Dendritic cell treated with granulocyte-macrophage colony-stimulating factor and Interleukin-4, amounts not matched to agents 40 ng/mL and 50 ng/mL, for 4 days (primary cell): ENCODE data around the gene HNF4A.
"Not testable (repeated sequence)": the region's sequence is repeated elsewhere in the genome, so short reads cannot be mapped to it uniquely, and the experiment has no call there.

ENCODE experiments used
- H3K27ac Mint-ChIP-seq: one replicate; pipeline ENCODE4 v1.8.0; 2022; ENCODE audit warnings: mild to moderate bottlenecking, mixed read lengths
- H3K27me3 Mint-ChIP-seq: one replicate; pipeline ENCODE4 v1.8.0; 2022; ENCODE audit warnings: mild to moderate bottlenecking, mixed read lengths
- H3K36me3 Mint-ChIP-seq: one replicate; pipeline ENCODE4 v1.8.0; 2022; ENCODE audit warnings: low read depth, mixed read lengths
- H3K4me1 Mint-ChIP-seq: one replicate; pipeline ENCODE4 v1.8.0; 2022; ENCODE audit warnings: low read depth, mixed read lengths
- H3K4me3 Mint-ChIP-seq: one replicate; pipeline ENCODE4 v1.8.0; 2022; ENCODE audit warnings: mild to moderate bottlenecking, moderate library complexity, mixed read lengths
- H3K9me3 Mint-ChIP-seq: one replicate; pipeline ENCODE4 v1.8.0; 2022; ENCODE audit warnings: mixed read lengths
- intact Hi-C: fragments of 100-400 bp; cut with micrococcal nuclease; formaldehyde crosslinking; loops from one replicate; pipeline ENCODE4 v1.15.0; 2022

HNF4A gene

GRCh38 chr20:44334709-44335108 is 20.8 kb upstream of the HNF4A start:
- intact Hi-C loops, result no loop called here
- H3K4me3 Mint-ChIP-seq, result no peak overlapping the region
- H3K4me1 Mint-ChIP-seq, result no peaks in the 10 kb centered on the region
- H3K36me3 Mint-ChIP-seq, result no peaks in the 10 kb centered on the region
- peaks cover 10% of the 10 kb centered on the region for H3K27me3 Mint-ChIP-seq
- no peaks in the 10 kb centered on the region for H3K9me3 Mint-ChIP-seq
- no peak overlapping the region for H3K27ac Mint-ChIP-seq

GRCh38 chr20:44335675-44336074 is 19.8 kb upstream of the HNF4A start:
- no peaks in the 10 kb centered on the region for H3K4me1 Mint-ChIP-seq
- H3K27me3 Mint-ChIP-seq, result peaks cover 10% of the 10 kb centered on the region
- H3K4me3 Mint-ChIP-seq, result no peak overlapping the region
- intact Hi-C loops, result no loop called here
- no peak overlapping the region for H3K27ac Mint-ChIP-seq
- no peaks in the 10 kb centered on the region for H3K36me3 Mint-ChIP-seq
- no peaks in the 10 kb centered on the region for H3K9me3 Mint-ChIP-seq

DNA sequence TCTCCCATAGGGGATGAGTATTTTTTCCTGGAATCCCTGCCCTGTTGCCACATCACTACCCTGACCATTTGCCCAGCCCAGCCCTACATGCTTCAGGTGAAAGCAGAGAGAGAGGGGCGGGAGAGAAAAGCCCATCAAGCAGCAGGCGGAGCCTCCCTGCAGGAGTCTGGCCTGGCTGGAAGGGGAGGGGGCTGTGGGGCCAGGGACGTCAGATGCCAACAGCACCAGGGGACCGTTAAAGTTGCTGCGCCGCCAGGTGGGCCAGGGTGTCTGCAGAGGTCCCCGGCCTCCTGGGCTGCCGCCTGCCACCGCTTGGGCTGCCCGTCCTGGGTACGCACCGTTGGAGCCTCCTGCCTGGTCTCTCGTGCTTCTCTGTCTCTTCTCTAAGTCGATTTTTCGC is 19.4 kb upstream of the HNF4A start:
- Mint-ChIP-seq H3K27ac (no peak overlapping the region), H3K4me1 (no peaks in the 10 kb centered on the region), H3K4me3 (no peak overlapping the region), H3K27me3 (peaks cover 10% of the 10 kb centered on the region), H3K9me3 (no peaks in the 10 kb centered on the region), H3K36me3 (no peaks in the 10 kb centered on the region)
- intact Hi-C loops, result no loop called here

DNA sequence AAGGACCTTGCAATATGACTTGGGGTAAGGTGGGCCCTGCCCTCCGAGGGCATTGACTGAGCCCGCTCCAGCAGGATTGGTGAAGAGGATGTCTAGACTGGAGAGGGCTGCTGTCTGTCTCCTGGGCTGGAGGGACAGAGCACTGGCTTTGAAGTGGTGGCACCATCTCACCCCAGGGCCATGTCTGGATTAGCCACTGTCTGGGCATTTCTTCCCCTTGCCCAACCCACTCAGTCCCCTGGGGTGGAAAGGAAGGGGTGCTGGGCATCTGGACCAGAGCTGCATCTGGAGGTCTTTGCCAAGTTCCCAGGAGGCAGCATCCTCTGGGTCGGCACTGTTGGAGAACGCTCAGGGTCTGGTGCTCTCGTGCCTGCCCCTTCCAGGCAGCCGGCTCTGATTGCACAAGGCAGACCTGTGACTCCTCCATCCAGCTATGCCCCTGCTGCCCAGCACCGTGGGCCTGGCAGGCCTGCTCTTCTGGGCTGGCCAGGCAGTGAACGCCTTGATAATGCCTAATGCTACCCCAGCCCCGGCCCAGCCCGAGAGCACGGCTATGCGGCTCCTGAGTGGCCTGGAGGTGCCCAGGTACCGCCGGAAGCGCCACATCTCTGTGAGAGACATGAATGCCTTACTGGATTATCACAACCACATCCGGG is 18.6 kb upstream of the HNF4A start, which contains the start of gene R3HDML:
Gene R3HDML (plus strand): TSS at position 319 of the 656 bp plus-strand sequence. CDS start 115 bp downstream, at position 434.
- no peak within 1 kb of the TSS for H3K4me3 Mint-ChIP-seq
- H3K4me1 Mint-ChIP-seq, result no peaks in the 10 kb centered on the region
- H3K27me3 Mint-ChIP-seq, result peaks cover 10% of the 10 kb centered on the region
- intact Hi-C loops, result no loop called here
- no peak within 1 kb of the TSS for H3K27ac Mint-ChIP-seq
- no peaks in the 10 kb centered on the region for H3K9me3 Mint-ChIP-seq
- no peaks in the 10 kb centered on the region for H3K36me3 Mint-ChIP-seq

- H3K36me3 Mint-ChIP-seq, result no peaks in the 10 kb centered on the region
- no peaks in the 10 kb centered on the region for H3K9me3 Mint-ChIP-seq
- no peak overlapping the region for H3K4me3 Mint-ChIP-seq
- H3K4me1 Mint-ChIP-seq, result no peaks in the 10 kb centered on the region
- peaks cover 3% of the 10 kb centered on the region for H3K27me3 Mint-ChIP-seq
- intact Hi-C loops, result no loop called here
- no peak overlapping the region for H3K27ac Mint-ChIP-seq
Measured at GRCh38 chr20:44342248-44342647, 13.3 kb upstream of the HNF4A start.

DNA sequence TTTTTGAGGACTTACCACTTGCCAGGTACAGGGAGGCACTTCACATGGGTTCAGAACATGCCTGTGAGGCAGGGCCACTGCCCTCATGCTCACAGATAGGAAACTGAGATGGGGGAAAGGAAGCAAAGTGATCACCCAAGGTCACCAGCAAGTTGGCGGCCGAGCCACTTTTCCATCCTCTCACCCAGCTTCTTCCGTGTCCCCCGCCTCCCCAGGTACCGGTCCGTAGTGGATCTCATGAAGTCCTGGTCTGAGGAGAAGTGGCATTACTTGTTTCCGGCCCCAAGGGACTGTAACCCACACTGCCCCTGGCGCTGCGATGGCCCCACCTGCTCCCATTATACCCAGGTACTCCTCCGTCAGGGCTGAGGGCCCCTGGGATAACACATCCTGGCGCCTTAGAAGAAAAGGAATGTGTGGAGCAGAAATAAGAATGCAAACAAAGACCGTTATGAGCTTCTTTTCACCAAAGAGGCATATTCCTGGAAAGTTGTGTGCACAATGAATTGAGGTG is 12.3 kb upstream of the HNF4A start:
- peaks cover 3% of the 10 kb centered on the region for H3K27me3 Mint-ChIP-seq
- H3K9me3 Mint-ChIP-seq, result no peaks in the 10 kb centered on the region
- H3K4me1 Mint-ChIP-seq, result no peaks in the 10 kb centered on the region
- intact Hi-C loops, result no loop called here
- no peak overlapping the region for H3K4me3 Mint-ChIP-seq
- H3K36me3 Mint-ChIP-seq, result no peaks in the 10 kb centered on the region
- H3K27ac Mint-ChIP-seq, result no peak overlapping the region

DNA sequence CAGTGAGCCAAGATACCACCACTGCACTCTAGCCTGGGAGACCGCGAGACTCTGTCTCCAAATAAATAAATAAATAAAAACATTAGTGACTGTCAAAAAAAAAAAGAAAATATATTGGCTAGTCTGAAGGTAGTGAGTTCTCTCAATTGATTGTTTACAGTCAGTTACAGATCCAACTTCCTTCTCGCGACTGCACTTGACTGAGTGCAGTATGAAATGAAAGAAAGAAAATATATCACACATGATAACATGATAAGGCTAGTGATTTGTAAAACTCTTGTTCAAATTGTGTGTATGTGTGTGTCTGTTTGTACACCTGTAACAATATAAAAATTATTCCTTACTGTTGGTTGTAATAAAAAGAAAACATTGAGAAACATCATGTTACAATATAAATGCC is 10.8 kb upstream of the HNF4A start:
- H3K4me1 Mint-ChIP-seq, result no peaks in the 10 kb centered on the region
- H3K4me3 Mint-ChIP-seq, result no peak overlapping the region
- H3K9me3 Mint-ChIP-seq, result no peaks in the 10 kb centered on the region
- intact Hi-C loops, result no loop called here
- no peak overlapping the region for H3K27ac Mint-ChIP-seq
- H3K36me3 Mint-ChIP-seq, result no peaks in the 10 kb centered on the region
- peaks cover 4% of the 10 kb centered on the region for H3K27me3 Mint-ChIP-seq

GRCh38 chr20:44345147-44345546 is 10.4 kb upstream of the HNF4A start:
- Mint-ChIP-seq H3K9me3 (no peaks in the 10 kb centered on the region), H3K4me3 (no peak overlapping the region), H3K27ac (no peak overlapping the region), H3K4me1 (no peaks in the 10 kb centered on the region), H3K27me3 (peaks cover 4% of the 10 kb centered on the region), H3K36me3 (no peaks in the 10 kb centered on the region)
- intact Hi-C loops, result no loop called here

DNA sequence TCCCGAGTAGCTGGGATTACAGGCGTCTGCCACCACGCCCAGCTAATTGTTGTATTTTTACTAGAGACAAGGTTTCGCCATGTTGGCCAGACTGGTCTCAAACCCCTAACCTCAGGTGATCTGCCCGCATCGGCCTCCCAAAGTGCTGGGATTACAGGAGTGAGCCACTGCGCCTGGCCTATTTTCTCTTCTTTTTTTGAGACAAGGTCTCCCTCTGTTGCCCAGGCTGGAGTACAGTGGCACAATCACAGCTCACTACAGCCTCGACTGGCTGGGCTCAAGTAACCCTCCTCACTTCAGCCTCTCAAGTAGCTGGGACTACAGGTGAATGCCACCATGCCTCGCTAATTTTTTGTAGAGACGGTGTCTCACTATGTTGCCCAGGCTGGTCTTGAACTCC is 9.6 kb upstream of the HNF4A start:
- H3K27ac Mint-ChIP-seq, intact Hi-C loops, H3K4me1 Mint-ChIP-seq, H3K36me3 Mint-ChIP-seq, H3K4me3 Mint-ChIP-seq, H3K9me3 Mint-ChIP-seq, H3K27me3 Mint-ChIP-seq: not testable (repeated sequence)

DNA sequence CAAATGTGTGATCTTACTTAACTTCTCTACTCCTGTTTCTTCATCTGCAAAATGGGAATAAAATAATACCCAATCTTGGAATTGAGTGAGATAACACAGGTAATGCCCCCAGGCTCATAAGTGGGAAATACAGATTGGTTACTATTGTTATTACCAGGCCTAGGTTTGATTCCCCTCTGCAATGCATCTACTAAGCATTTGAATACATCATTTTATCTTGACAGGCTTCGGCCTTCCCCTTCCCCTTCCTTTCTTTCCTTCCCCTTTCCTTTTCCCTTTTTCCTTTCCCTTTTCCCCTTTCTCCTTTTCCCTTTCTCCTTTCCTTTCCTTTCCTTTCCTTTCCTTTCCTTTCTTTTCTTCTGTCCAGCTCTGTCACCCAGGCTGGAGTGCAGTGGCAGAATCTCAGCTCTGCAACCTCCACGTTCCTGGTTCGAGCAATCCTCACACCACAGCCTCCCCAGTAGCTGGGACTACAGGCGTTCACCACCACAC is 7.3 kb upstream of the HNF4A start:
- Mint-ChIP-seq H3K27ac (no peak overlapping the region), H3K36me3 (no peaks in the 10 kb centered on the region), H3K9me3 (no peaks in the 10 kb centered on the region)

GRCh38 chr20:44349349-44349748 is 6.2 kb upstream of the HNF4A start:
- intact Hi-C loops, result no loop called here
- no peak overlapping the region for H3K4me3 Mint-ChIP-seq
- no peaks in the 10 kb centered on the region for H3K36me3 Mint-ChIP-seq
- no peaks in the 10 kb centered on the region for H3K4me1 Mint-ChIP-seq
- H3K27ac Mint-ChIP-seq, result no peak overlapping the region
- peaks cover 6% of the 10 kb centered on the region for H3K27me3 Mint-ChIP-seq
- no peaks in the 10 kb centered on the region for H3K9me3 Mint-ChIP-seq

More for the DNA sequence above, 7.3 kb upstream of the HNF4A start:
- intact Hi-C loops, result no loop called here
- Mint-ChIP-seq H3K4me3 (no peak overlapping the region), H3K4me1 (no peaks in the 10 kb centered on the region), H3K27me3 (peaks cover 4% of the 10 kb centered on the region)

GRCh38 chr20:44350567-44350966 is 4.9 kb upstream of the HNF4A start:
- Mint-ChIP-seq H3K4me3 (no peak overlapping the region), H3K9me3 (no peaks in the 10 kb centered on the region), H3K27me3 (peaks cover 6% of the 10 kb centered on the region), H3K27ac (no peak overlapping the region), H3K36me3 (no peaks in the 10 kb centered on the region), H3K4me1 (no peaks in the 10 kb centered on the region)
- intact Hi-C loops, result no loop called here

- intact Hi-C loops, result no loop called here
- Mint-ChIP-seq H3K36me3 (no peaks in the 10 kb centered on the region), H3K4me3 (no peak overlapping the region), H3K4me1 (no peaks in the 10 kb centered on the region), H3K27ac (no peak overlapping the region), H3K27me3 (peaks cover 7% of the 10 kb centered on the region), H3K9me3 (no peaks in the 10 kb centered on the region)
Measured at GRCh38 chr20:44354979-44355497, 461 bp upstream of the HNF4A start.

- no peak overlapping the region for H3K27ac Mint-ChIP-seq
- H3K36me3 Mint-ChIP-seq, result no peaks in the 10 kb centered on the region
- H3K9me3 Mint-ChIP-seq, result no peaks in the 10 kb centered on the region
- no peaks in the 10 kb centered on the region for H3K4me1 Mint-ChIP-seq
- H3K4me3 Mint-ChIP-seq, result no peak overlapping the region
- intact Hi-C loops, result no loop called here
- peaks cover 8% of the 10 kb centered on the region for H3K27me3 Mint-ChIP-seq
Measured at GRCh38 chr20:44356353-44356723, 839 bp downstream of the HNF4A start.

DNA sequence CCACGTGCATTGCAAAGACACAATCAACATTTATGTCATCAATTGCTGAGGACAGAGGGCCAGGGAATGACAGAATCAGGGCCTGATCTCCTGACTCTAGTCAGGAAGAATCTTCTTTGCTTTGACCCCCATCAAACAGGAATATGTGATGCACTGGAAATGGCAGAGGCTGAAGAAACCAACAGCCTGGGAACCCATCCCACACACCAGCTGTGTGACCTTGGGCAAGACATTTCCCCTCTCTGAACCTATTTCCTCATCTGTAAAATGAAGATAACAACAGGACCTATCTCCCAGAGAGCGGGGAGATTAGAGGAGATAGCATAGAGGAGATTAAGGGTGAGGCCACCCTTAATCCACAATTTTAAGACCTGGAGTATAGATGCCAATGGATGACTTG is 1.5 kb downstream of the HNF4A start:
- H3K27ac Mint-ChIP-seq, result no peak overlapping the region
- intact Hi-C loops, result no loop called here
- no peaks in the 10 kb centered on the region for H3K9me3 Mint-ChIP-seq
- peaks cover 12% of the 10 kb centered on the region for H3K27me3 Mint-ChIP-seq
- no peak overlapping the region for H3K4me3 Mint-ChIP-seq
- H3K36me3 Mint-ChIP-seq, result no peaks in the 10 kb centered on the region
- H3K4me1 Mint-ChIP-seq, result no peaks in the 10 kb centered on the region
